GM12878 (cell line): ENCODE measurements around the gene NIPAL4. TPM values are rescaled to one million over a fixed set of nuclear protein-coding genes. Genes with fewer than 3 reads are reported as not detected.

ENCODE experiments used
- ATF7 ChIP-seq: fragments of 450-650 bp; IDR thresholded peaks from 2 replicates; pipeline ENCODE4 v1.6.1; 2016; ENCODE audit warnings: low read depth, mild to moderate bottlenecking
- BMI1 ChIP-seq: fragments of 450-650 bp; IDR thresholded peaks from 2 replicates; pipeline ENCODE4 v1.6.1; 2016; ENCODE audit warnings: mild to moderate bottlenecking, moderate library complexity, borderline replicate concordance
- CBX3 ChIP-seq: fragments of 200-600 bp; sonication (generic); IDR thresholded peaks from 2 replicates; pipeline ENCODE4 v1.6.1; 2016; ENCODE audit warnings: low read depth, borderline replicate concordance
- CEBPZ ChIP-seq: fragments of 150-350 bp; IDR thresholded peaks from 2 replicates; pipeline ENCODE4 v1.6.1; 2016; ENCODE audit warnings: low read depth, low read length
- E4F1 ChIP-seq: fragments of 450-650 bp; IDR thresholded peaks from 2 replicates; pipeline ENCODE4 v1.6.1; 2018; ENCODE audit warnings: borderline replicate concordance, mild to moderate bottlenecking; ENCODE audit not compliant: partially characterized antibody
- EGR1 ChIP-seq, 2 experiments: IDR thresholded peaks; 1 replicate in 1 of 2; 2 replicates in 1 of 2; pipeline ENCODE4 v1.6.1; 2011 to 2012; ENCODE audit warnings: low read depth in 2 of 2, low read length in 2 of 2, borderline replicate concordance in 1 of 2, mild to moderate bottlenecking in 1 of 2, moderate library complexity in 1 of 2
- ETV6 ChIP-seq, 2 experiments: fragments of 450-650 bp in 1 of 2; IDR thresholded peaks in 1 of 2; conservative IDR thresholded peaks in 1 of 2; 2 replicates each; pipeline ENCODE4 v1.6.1; 2014; ENCODE audit warnings: antibody characterized with exemption in 1 of 2, borderline replicate concordance in 1 of 2, low read depth in 1 of 2, mild to moderate bottlenecking in 1 of 2, moderate library complexity in 1 of 2
- GABPA ChIP-seq: IDR thresholded peaks from 2 replicates; pipeline ENCODE4 v1.6.1; 2014; ENCODE audit warnings: antibody characterized with exemption, low read depth, mild to moderate bottlenecking, inconsistent platforms
- KAT2A ChIP-seq: conservative IDR thresholded peaks from 2 replicates; pipeline ENCODE4 v1.6.1; 2011; ENCODE audit warnings: low read depth, low read length; ENCODE audit not compliant: control insufficient read depth
- NFYB ChIP-seq: IDR thresholded peaks from 2 replicates; pipeline ENCODE4 v1.6.1; 2011; ENCODE audit warnings: low read depth, mild to moderate bottlenecking, low read length, improper control_type of control experiment, moderate library complexity; ENCODE audit not compliant: insufficient read depth
- PAX8 ChIP-seq: fragments of 450-650 bp; IDR thresholded peaks from 2 replicates; pipeline ENCODE4 v1.6.1; 2017; ENCODE audit warnings: mild to moderate bottlenecking, moderate library complexity
- POLR2AphosphoS2 ChIP-seq: IDR thresholded peaks from 2 replicates; pipeline ENCODE4 v1.6.1; 2011; ENCODE audit warnings: low read depth, mild to moderate bottlenecking, low read length, improper control_type of control experiment, moderate library complexity
- RELA ChIP-seq: fragments of 450-650 bp; IDR thresholded peaks from 2 replicates; pipeline ENCODE4 v1.8.0; 2014; ENCODE audit warnings: borderline replicate concordance; ENCODE audit not compliant: partially characterized antibody
- SMARCA5 ChIP-seq: fragments of 450-650 bp; IDR thresholded peaks from 2 replicates; pipeline ENCODE4 v1.6.1; 2017; ENCODE audit warnings: mild to moderate bottlenecking
- ZNF217 ChIP-seq: fragments of 450-650 bp; IDR thresholded peaks from 2 replicates; pipeline ENCODE4 v1.6.1; 2017; ENCODE audit warnings: antibody characterized with exemption, mild to moderate bottlenecking
- polyA plus RNA-seq, 11 experiments: library from polyadenylated mRNA; depleted of rRNA in 4 of 11; unstranded in 6 of 11; stranded (reverse) in 5 of 11; fragments of >200 nt; fragmentation: Nextera tagmentation in 4 of 11; fragmentation: Illumina TruSeq in 1 of 11; extraction: Ambion mirVana in 4 of 11; extraction: Trizol in 1 of 11; gene quantifications; 1 replicate in 1 of 11; 2 replicates in 10 of 11; pipeline versions ENCODE4 v1.2.1 to v1.2.3, GENCODE V29; 2011 to 2016; ENCODE audit warnings: inconsistent platforms in 2 of 11, missing spikeins in 2 of 11, low read depth in 1 of 11
- total RNA-seq, 4 experiments: library from RNA; depleted of rRNA in 3 of 4; stranded (reverse); fragments of >200 nt in 3 of 4; fragmentation: Illumina TruSeq in 1 of 4; extraction: Trizol in 1 of 4; gene quantifications; 2 replicates each; pipeline versions ENCODE4 v1.2.1 to v1.2.3, GENCODE V29; 2013 to 2021
- TF ChIP-seq, protein P1 (sequence below): IDR thresholded peaks from 2 replicates; pipeline ENCODE4 v1.6.1; 2012; ENCODE audit warnings: improper control_type of control experiment, low read depth, low read length; ENCODE audit not compliant: insufficient replicate concordance
- TF ChIP-seq, protein P2 (sequence below): fragments of 450-650 bp; IDR thresholded peaks from 2 replicates; pipeline ENCODE4 v1.6.1; 2017; ENCODE audit warnings: low read depth, mild to moderate bottlenecking, moderate library complexity

The NIPAL4 gene
- total and polyA plus RNA-seq, 10 of the 15 experiments (the other 5 are each of a cell fraction or from before 2014, with no cell fraction given), result 0.11 to 15.5 (median 5.9) TPM

DNA sequence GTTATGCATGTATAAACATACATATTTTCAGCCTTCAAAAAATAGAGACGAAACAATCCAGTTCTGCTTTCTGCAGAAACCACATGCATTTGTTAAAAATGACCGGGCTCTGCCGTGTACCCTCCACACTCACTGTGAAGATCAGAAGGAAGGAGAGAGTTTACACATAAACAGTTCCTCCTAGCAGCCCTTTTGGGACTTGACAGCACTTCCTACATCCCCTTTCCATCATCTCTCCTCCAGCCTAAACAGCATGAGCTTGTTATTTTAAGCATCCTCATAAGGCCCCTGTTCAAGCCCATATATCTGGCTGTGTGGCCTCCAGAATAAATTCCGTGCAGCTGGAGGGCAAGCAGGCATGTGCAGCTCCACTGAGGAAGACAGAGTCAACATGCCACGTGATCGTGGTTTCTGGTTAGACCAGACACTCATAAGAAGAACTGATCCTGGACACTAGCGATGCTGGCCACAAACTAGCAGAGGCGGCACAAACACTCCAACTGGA, 42.2 kb downstream of the NIPAL4 start (continued):
- TF ChIP-seq NFYB (no peak), RELA (no peak), SMARCA5 (no peak), ZNF217 (no peak), POLR2AphosphoS2 (no peak), KAT2A (no peak), PAX8 (no peak), EGR1 (IDR thresholded peaks at IDR 0.05; ENCODE audit: borderline replicate concordance in 1 of 2, low read depth in 2 of 2, low read length in 2 of 2) (no peak), CEBPZ (no peak), CBX3 (no peak), GABPA (peak; percentile 40; the same call in 1 of the 2 replicates), E4F1 (no peak), ATF7 (peak; percentile 57; the same call in 1 of the 2 replicates), BMI1 (peak; percentile 19; the same call in 1 of the 2 replicates), ETV6 (conservative IDR thresholded peaks at IDR 0.05 in 1 of 2, IDR thresholded peaks at IDR 0.05 in 1 of 2; ENCODE audit: borderline replicate concordance in 1 of 2, low read depth in 1 of 2) (peak in 1 of 2 experiments; percentile 64; a peak in 1 of 4 replicates)
- TF ChIP-seq, protein P1, sequence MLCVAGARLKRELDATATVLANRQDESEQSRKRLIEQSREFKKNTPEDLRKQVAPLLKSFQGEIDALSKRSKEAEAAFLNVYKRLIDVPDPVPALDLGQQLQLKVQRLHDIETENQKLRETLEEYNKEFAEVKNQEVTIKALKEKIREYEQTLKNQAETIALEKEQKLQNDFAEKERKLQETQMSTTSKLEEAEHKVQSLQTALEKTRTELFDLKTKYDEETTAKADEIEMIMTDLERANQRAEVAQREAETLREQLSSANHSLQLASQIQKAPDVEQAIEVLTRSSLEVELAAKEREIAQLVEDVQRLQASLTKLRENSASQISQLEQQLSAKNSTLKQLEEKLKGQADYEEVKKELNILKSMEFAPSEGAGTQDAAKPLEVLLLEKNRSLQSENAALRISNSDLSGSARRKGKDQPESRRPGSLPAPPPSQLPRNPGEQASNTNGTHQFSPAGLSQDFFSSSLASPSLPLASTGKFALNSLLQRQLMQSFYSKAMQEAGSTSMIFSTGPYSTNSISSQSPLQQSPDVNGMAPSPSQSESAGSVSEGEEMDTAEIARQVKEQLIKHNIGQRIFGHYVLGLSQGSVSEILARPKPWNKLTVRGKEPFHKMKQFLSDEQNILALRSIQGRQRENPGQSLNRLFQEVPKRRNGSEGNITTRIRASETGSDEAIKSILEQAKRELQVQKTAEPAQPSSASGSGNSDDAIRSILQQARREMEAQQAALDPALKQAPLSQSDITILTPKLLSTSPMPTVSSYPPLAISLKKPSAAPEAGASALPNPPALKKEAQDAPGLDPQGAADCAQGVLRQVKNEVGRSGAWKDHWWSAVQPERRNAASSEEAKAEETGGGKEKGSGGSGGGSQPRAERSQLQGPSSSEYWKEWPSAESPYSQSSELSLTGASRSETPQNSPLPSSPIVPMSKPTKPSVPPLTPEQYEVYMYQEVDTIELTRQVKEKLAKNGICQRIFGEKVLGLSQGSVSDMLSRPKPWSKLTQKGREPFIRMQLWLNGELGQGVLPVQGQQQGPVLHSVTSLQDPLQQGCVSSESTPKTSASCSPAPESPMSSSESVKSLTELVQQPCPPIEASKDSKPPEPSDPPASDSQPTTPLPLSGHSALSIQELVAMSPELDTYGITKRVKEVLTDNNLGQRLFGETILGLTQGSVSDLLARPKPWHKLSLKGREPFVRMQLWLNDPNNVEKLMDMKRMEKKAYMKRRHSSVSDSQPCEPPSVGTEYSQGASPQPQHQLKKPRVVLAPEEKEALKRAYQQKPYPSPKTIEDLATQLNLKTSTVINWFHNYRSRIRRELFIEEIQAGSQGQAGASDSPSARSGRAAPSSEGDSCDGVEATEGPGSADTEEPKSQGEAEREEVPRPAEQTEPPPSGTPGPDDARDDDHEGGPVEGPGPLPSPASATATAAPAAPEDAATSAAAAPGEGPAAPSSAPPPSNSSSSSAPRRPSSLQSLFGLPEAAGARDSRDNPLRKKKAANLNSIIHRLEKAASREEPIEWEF, result no peak
- TF ChIP-seq, protein P2, sequence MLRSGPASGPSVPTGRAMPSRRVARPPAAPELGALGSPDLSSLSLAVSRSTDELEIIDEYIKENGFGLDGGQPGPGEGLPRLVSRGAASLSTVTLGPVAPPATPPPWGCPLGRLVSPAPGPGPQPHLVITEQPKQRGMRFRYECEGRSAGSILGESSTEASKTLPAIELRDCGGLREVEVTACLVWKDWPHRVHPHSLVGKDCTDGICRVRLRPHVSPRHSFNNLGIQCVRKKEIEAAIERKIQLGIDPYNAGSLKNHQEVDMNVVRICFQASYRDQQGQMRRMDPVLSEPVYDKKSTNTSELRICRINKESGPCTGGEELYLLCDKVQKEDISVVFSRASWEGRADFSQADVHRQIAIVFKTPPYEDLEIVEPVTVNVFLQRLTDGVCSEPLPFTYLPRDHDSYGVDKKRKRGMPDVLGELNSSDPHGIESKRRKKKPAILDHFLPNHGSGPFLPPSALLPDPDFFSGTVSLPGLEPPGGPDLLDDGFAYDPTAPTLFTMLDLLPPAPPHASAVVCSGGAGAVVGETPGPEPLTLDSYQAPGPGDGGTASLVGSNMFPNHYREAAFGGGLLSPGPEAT, result peak; percentile 80; the same call in 1 of the 2 replicates
